K562 (cell line): ENCODE results near the gene CHD6. TPM values are rescaled to one million over a fixed set of nuclear protein-coding genes. Genes with fewer than 3 reads are reported as not detected.

Experiments used
- EP300 ChIP-seq: IDR thresholded peaks from 2 replicates; pipeline ENCODE4 v1.6.1; 2012; ENCODE audit warnings: low read length, improper control_type of control experiment
- RBBP5 ChIP-seq: fragments of 200-600 bp; sonication (generic); IDR thresholded peaks from 2 replicates; pipeline ENCODE4 v1.6.1; 2012; ENCODE audit warnings: borderline replicate concordance, mild to moderate bottlenecking, low read length, control low read depth, inconsistent platforms; ENCODE audit not compliant: insufficient read depth, poor library complexity, severe bottlenecking
- RBFOX2 ChIP-seq: fragments of 200-400 bp; formaldehyde crosslinking; IDR thresholded peaks from 2 replicates; pipeline ENCODE4 v1.6.1; 2017; ENCODE audit warnings: low read depth, mild to moderate bottlenecking, low read length, moderate library complexity
- SIN3A ChIP-seq, 2 experiments: fragments of 150-350 bp in 1 of 2; IDR thresholded peaks; 2 replicates each; pipeline ENCODE4 v1.6.1; 2011 to 2016; ENCODE audit warnings: borderline replicate concordance in 2 of 2, low read depth in 2 of 2, low read length in 2 of 2, mild to moderate bottlenecking in 2 of 2, moderate library complexity in 2 of 2; ENCODE audit not compliant: control insufficient read depth in 1 of 2
- SNIP1 ChIP-seq: fragments of 450-650 bp; IDR thresholded peaks from 2 replicates; pipeline ENCODE4 v1.7.1; 2017; ENCODE audit warnings: low read depth, mild to moderate bottlenecking
- TAF15 ChIP-seq: fragments of 200-400 bp; formaldehyde crosslinking; IDR thresholded peaks from 2 replicates; pipeline ENCODE4 v1.6.1; 2017; ENCODE audit warnings: mild to moderate bottlenecking, low read depth, low read length, moderate library complexity
- TAF7 ChIP-seq: fragments of 450-650 bp; IDR thresholded peaks from 2 replicates; pipeline ENCODE4 v1.6.1; 2016; ENCODE audit warnings: missing genetic modification characterization, missing compliant biosample characterization
- ZNF766 ChIP-seq: fragments of 200-800 bp; sonication (Bioruptor generic); conservative IDR thresholded peaks from 2 replicates; pipeline ENCODE4 v1.6.1; 2016; ENCODE audit warnings: missing genetic modification characterization, missing compliant biosample characterization
- polyA plus RNA-seq, 8 experiments: library from polyadenylated mRNA; depleted of rRNA in 4 of 8; stranded (reverse) in 5 of 8; unstranded in 3 of 8; fragments of >200 nt; fragmentation: Nextera tagmentation in 2 of 8; fragmentation: Illumina TruSeq in 1 of 8; extraction: Ambion mirVana in 2 of 8; extraction: Trizol in 1 of 8; gene quantifications; 2 replicates each; pipeline versions ENCODE4 v1.2.1 to v1.2.3, GENCODE V29; 2011 to 2014; ENCODE audit warnings: inconsistent platforms in 1 of 8, missing spikeins in 1 of 8
- total RNA-seq, 7 experiments: library from RNA; depleted of rRNA in 6 of 7; stranded (reverse); fragments of >200 nt in 6 of 7; fragmentation: Illumina TruSeq in 2 of 7; extraction: Trizol in 2 of 7; gene quantifications; 2 replicates each; pipeline versions ENCODE4 v1.2.1 to v1.2.3, GENCODE V29; 2011 to 2021; ENCODE audit warnings: low replicate concordance in 1 of 7
- TF ChIP-seq, protein P1 (sequence below): fragments of 200-600 bp; sonication (generic); IDR thresholded peaks from one replicate; pipeline ENCODE4 v1.6.1; 2012; ENCODE audit warnings: mild to moderate bottlenecking, low read depth, low read length, inconsistent platforms
- TF ChIP-seq, protein P2 (sequence below): fragments of 450-650 bp; IDR thresholded peaks from one replicate; pipeline ENCODE4 v1.6.1; 2018; ENCODE audit warnings: mild to moderate bottlenecking, moderate library complexity; ENCODE audit not compliant: partially characterized antibody
- TF ChIP-seq, protein P3 (sequence below): sonication (generic); formaldehyde crosslinking; IDR thresholded peaks from 2 replicates; pipeline ENCODE4 v1.8.1; 2023; ENCODE audit warnings: mild to moderate bottlenecking, missing genetic modification reagents

Gene CHD6
- total and polyA plus RNA-seq, 9 of the 15 experiments (the other 6 are each of a cell fraction or from before 2014, with no cell fraction given): 3.9 to 24.2 (median 12.8) TPM

DNA sequence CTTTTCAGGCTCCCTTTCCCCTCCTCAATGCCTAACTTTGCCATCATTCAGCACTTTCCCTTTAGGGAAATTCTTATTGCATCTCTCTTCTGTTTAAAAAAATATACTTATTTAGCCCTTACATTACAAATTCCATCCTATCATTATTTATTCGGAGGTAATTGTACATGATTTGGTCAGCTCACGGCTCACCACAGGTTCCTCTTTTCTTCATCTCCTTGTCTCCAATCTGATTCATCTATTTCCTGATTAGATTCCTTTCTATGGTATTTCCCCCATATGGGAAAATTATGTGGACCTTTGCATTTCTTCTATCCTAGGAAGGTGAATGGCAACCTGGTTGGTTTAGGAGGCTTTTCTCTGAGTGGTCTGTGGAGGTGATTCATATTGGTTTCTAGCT, 238.6 kb downstream of the CHD6 start (continued):
- TF ChIP-seq, protein P1, sequence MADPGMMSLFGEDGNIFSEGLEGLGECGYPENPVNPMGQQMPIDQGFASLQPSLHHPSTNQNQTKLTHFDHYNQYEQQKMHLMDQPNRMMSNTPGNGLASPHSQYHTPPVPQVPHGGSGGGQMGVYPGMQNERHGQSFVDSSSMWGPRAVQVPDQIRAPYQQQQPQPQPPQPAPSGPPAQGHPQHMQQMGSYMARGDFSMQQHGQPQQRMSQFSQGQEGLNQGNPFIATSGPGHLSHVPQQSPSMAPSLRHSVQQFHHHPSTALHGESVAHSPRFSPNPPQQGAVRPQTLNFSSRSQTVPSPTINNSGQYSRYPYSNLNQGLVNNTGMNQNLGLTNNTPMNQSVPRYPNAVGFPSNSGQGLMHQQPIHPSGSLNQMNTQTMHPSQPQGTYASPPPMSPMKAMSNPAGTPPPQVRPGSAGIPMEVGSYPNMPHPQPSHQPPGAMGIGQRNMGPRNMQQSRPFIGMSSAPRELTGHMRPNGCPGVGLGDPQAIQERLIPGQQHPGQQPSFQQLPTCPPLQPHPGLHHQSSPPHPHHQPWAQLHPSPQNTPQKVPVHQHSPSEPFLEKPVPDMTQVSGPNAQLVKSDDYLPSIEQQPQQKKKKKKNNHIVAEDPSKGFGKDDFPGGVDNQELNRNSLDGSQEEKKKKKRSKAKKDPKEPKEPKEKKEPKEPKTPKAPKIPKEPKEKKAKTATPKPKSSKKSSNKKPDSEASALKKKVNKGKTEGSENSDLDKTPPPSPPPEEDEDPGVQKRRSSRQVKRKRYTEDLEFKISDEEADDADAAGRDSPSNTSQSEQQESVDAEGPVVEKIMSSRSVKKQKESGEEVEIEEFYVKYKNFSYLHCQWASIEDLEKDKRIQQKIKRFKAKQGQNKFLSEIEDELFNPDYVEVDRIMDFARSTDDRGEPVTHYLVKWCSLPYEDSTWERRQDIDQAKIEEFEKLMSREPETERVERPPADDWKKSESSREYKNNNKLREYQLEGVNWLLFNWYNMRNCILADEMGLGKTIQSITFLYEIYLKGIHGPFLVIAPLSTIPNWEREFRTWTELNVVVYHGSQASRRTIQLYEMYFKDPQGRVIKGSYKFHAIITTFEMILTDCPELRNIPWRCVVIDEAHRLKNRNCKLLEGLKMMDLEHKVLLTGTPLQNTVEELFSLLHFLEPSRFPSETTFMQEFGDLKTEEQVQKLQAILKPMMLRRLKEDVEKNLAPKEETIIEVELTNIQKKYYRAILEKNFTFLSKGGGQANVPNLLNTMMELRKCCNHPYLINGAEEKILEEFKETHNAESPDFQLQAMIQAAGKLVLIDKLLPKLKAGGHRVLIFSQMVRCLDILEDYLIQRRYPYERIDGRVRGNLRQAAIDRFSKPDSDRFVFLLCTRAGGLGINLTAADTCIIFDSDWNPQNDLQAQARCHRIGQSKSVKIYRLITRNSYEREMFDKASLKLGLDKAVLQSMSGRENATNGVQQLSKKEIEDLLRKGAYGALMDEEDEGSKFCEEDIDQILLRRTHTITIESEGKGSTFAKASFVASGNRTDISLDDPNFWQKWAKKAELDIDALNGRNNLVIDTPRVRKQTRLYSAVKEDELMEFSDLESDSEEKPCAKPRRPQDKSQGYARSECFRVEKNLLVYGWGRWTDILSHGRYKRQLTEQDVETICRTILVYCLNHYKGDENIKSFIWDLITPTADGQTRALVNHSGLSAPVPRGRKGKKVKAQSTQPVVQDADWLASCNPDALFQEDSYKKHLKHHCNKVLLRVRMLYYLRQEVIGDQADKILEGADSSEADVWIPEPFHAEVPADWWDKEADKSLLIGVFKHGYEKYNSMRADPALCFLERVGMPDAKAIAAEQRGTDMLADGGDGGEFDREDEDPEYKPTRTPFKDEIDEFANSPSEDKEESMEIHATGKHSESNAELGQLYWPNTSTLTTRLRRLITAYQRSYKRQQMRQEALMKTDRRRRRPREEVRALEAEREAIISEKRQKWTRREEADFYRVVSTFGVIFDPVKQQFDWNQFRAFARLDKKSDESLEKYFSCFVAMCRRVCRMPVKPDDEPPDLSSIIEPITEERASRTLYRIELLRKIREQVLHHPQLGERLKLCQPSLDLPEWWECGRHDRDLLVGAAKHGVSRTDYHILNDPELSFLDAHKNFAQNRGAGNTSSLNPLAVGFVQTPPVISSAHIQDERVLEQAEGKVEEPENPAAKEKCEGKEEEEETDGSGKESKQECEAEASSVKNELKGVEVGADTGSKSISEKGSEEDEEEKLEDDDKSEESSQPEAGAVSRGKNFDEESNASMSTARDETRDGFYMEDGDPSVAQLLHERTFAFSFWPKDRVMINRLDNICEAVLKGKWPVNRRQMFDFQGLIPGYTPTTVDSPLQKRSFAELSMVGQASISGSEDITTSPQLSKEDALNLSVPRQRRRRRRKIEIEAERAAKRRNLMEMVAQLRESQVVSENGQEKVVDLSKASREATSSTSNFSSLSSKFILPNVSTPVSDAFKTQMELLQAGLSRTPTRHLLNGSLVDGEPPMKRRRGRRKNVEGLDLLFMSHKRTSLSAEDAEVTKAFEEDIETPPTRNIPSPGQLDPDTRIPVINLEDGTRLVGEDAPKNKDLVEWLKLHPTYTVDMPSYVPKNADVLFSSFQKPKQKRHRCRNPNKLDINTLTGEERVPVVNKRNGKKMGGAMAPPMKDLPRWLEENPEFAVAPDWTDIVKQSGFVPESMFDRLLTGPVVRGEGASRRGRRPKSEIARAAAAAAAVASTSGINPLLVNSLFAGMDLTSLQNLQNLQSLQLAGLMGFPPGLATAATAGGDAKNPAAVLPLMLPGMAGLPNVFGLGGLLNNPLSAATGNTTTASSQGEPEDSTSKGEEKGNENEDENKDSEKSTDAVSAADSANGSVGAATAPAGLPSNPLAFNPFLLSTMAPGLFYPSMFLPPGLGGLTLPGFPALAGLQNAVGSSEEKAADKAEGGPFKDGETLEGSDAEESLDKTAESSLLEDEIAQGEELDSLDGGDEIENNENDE: no peak
- TF ChIP-seq TAF7 (tag) (no peak), SIN3A (IDR thresholded peaks at IDR 0.05; ENCODE audit: borderline replicate concordance in 2 of 2, control insufficient read depth in 1 of 2, low read depth in 2 of 2, low read length in 2 of 2) (no peak), RBFOX2 (no peak), RBBP5 (no peak), EP300 (no peak), TAF15 (no peak), ZNF766 (CRISPR knock-in tag) (no peak), SNIP1 (no peak)
- TF ChIP-seq, protein P2, sequence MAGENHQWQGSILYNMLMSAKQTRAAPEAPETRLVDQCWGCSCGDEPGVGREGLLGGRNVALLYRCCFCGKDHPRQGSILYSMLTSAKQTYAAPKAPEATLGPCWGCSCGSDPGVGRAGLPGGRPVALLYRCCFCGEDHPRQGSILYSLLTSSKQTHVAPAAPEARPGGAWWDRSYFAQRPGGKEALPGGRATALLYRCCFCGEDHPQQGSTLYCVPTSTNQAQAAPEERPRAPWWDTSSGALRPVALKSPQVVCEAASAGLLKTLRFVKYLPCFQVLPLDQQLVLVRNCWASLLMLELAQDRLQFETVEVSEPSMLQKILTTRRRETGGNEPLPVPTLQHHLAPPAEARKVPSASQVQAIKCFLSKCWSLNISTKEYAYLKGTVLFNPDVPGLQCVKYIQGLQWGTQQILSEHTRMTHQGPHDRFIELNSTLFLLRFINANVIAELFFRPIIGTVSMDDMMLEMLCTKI: no peak
- TF ChIP-seq, protein P3, sequence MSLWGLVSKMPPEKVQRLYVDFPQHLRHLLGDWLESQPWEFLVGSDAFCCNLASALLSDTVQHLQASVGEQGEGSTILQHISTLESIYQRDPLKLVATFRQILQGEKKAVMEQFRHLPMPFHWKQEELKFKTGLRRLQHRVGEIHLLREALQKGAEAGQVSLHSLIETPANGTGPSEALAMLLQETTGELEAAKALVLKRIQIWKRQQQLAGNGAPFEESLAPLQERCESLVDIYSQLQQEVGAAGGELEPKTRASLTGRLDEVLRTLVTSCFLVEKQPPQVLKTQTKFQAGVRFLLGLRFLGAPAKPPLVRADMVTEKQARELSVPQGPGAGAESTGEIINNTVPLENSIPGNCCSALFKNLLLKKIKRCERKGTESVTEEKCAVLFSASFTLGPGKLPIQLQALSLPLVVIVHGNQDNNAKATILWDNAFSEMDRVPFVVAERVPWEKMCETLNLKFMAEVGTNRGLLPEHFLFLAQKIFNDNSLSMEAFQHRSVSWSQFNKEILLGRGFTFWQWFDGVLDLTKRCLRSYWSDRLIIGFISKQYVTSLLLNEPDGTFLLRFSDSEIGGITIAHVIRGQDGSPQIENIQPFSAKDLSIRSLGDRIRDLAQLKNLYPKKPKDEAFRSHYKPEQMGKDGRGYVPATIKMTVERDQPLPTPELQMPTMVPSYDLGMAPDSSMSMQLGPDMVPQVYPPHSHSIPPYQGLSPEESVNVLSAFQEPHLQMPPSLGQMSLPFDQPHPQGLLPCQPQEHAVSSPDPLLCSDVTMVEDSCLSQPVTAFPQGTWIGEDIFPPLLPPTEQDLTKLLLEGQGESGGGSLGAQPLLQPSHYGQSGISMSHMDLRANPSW (CRISPR knock-in tag): no peak
